ENCODE results near the gene DHRSX.
"Not testable (repeated sequence)": the region's sequence is repeated elsewhere in the genome, so short reads cannot be mapped to it uniquely, and the experiment has no call there.

DHRSX gene

DNA sequence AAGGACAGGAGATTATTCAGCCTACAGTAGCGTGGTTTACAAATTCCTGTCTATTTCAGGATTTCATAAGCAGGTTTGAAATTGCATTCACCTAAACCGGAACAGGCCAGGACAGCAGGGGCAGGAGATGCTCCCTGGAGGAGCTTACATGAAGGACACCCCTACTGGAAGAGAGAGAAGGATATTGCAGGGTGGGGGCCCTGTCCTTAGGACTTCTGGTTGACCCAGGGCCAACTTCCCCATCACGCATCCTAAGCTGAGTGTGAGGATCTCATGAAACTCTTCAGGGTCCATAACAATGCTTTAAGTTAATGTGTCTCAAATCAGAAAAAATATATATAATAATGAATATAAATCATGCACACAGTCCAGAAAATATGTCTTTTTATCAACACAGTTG, 6.4 kb upstream of the DHRSX start:
- POLR2A ChIA-PET: no interaction called here

DNA sequence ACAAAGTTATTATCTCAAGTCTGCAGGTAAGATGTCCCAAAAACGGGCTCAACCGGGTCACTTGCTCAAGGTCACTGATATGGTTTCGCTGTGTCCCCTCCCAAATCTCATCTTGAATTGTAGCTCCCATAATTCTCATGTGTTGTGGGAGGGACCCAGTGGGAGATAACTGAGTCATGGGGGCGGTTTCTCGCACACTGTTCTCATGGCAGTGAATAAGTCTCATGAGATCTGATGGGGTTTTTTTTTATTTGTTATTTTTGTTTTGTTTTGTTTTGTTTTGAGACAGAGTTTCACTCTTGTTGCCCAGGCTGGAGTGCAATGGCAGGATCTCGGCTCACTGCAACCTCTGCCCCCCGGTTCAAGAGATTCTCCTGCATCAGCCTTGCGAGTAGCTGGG, 4.6 kb upstream of the DHRSX start:
- CTCF ChIA-PET; H3K9me3 ChIP-seq (ENCODE audit: control insufficient read depth, insufficient read depth, low read depth, low read length); H3K27ac ChIP-seq (ENCODE audit: extremely low read depth, low read depth, low read length); H3K36me3 ChIP-seq (ENCODE audit: control insufficient read depth in 2 of 2, insufficient read depth in 1 of 2, low read length in 2 of 2); POLR2A ChIA-PET; H3K4me3 ChIP-seq (ENCODE audit: low read depth, low read length); H3K4me1 ChIP-seq (ENCODE audit: control insufficient read depth, insufficient read depth, low read length): not testable (repeated sequence)

More for the DNA sequence above, 6.4 kb upstream of the DHRSX start:
- H3K4me1 ChIP-seq (ENCODE audit: control insufficient read depth, insufficient read depth, low read length): peaks cover 7% of the 10 kb centered on the region
- no peak overlapping the region for H3K4me3 ChIP-seq (ENCODE audit: low read depth, low read length)
- no peak overlapping the region for H3K27ac ChIP-seq (ENCODE audit: extremely low read depth, low read depth, low read length)
- CTCF ChIA-PET: no interaction called here
- TF ChIP-seq KLF9 (tag by site-specific recombination; IDR thresholded peaks at IDR 0.05; ENCODE audit: low read depth) (no peak), ZBTB21 (tag by site-specific recombination; IDR thresholded peaks at IDR 0.05) (no peak), ZNF521 (tag by site-specific recombination; IDR thresholded peaks at IDR 0.05) (no peak), ZNF362 (tag by site-specific recombination; IDR thresholded peaks at IDR 0.05) (no peak), ZFP3 (tag by site-specific recombination; IDR thresholded peaks at IDR 0.05; ENCODE audit: low read depth) (no peak), ZNF366 (tag by site-specific recombination; conservative IDR thresholded peaks at IDR 0.05) (no peak), ZNF391 (tag by site-specific recombination; IDR thresholded peaks at IDR 0.05; ENCODE audit: borderline replicate concordance, low read depth) (no peak), ZNF132 (tag by site-specific recombination; IDR thresholded peaks at IDR 0.05; ENCODE audit: borderline replicate concordance) (no peak)
- H3K9me3 ChIP-seq (ENCODE audit: control insufficient read depth, insufficient read depth, low read depth, low read length): no peaks in the 10 kb centered on the region
- no peaks in the 10 kb centered on the region for H3K36me3 ChIP-seq (ENCODE audit: control insufficient read depth in 2 of 2, insufficient read depth in 1 of 2, low read length in 2 of 2)

GRCh38 chrX:2504706-2505332, 4.0 kb upstream of the DHRSX start:
- TF ChIP-seq, protein P1, sequence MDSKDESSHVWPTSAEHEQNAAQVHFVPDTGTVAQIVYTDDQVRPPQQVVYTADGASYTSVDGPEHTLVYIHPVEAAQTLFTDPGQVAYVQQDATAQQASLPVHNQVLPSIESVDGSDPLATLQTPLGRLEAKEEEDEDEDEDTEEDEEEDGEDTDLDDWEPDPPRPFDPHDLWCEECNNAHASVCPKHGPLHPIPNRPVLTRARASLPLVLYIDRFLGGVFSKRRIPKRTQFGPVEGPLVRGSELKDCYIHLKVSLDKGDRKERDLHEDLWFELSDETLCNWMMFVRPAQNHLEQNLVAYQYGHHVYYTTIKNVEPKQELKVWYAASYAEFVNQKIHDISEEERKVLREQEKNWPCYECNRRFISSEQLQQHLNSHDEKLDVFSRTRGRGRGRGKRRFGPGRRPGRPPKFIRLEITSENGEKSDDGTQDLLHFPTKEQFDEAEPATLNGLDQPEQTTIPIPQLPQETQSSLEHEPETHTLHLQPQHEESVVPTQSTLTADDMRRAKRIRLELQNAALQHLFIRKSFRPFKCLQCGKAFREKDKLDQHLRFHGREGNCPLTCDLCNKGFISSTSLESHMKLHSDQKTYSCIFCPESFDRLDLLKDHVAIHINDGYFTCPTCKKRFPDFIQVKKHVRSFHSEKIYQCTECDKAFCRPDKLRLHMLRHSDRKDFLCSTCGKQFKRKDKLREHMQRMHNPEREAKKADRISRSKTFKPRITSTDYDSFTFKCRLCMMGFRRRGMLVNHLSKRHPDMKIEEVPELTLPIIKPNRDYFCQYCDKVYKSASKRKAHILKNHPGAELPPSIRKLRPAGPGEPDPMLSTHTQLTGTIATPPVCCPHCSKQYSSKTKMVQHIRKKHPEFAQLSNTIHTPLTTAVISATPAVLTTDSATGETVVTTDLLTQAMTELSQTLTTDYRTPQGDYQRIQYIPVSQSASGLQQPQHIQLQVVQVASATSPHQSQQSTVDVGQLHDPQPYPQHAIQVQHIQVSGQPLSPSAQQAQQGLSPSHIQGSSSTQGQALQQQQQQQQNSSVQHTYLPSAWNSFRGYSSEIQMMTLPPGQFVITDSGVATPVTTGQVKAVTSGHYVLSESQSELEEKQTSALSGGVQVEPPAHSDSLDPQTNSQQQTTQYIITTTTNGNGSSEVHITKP (tag by site-specific recombination; IDR thresholded peaks at IDR 0.05): peak; percentile 95
- TF ChIP-seq ZNF350 (tag by site-specific recombination; IDR thresholded peaks at IDR 0.05) (no peak), ZEB2 (tag by site-specific recombination; IDR thresholded peaks at IDR 0.05) (peak; percentile 60; the same call in 1 of the 2 replicates)
- H3K9me3 ChIP-seq (ENCODE audit: control insufficient read depth, insufficient read depth, low read depth, low read length): no peaks in the 10 kb centered on the region
- no peaks in the 10 kb centered on the region for H3K36me3 ChIP-seq (ENCODE audit: control insufficient read depth in 2 of 2, insufficient read depth in 1 of 2, low read length in 2 of 2)
- ChIA-PET CTCF (no interaction called here), POLR2A (no interaction called here)
- no peak overlapping the region for H3K4me3 ChIP-seq (ENCODE audit: low read depth, low read length)
- H3K4me1 ChIP-seq (ENCODE audit: control insufficient read depth, insufficient read depth, low read length): peaks cover 10% of the 10 kb centered on the region
- H3K27ac ChIP-seq (ENCODE audit: extremely low read depth, low read depth, low read length): no peak overlapping the region

- peak; percentile 43; the same call in 1 of the 2 replicates for TF ChIP-seq ZEB2 (tag by site-specific recombination; IDR thresholded peaks at IDR 0.05)
- 0 out of 2 replicates have a peak, but pooled peaks have one; percentile 23 for TF ChIP-seq IKZF3 (tag by site-specific recombination; IDR thresholded peaks at IDR 0.05)
- TF ChIP-seq REPIN1 (tag by site-specific recombination; IDR thresholded peaks at IDR 0.05; ENCODE audit: low read depth): no peak
- no peak for TF ChIP-seq ZNF202 (tag by site-specific recombination; IDR thresholded peaks at IDR 0.05; ENCODE audit: borderline replicate concordance)
- TF ChIP-seq ZNF423 (tag by site-specific recombination; IDR thresholded peaks at IDR 0.05): no peak
- H3K4me3 ChIP-seq (ENCODE audit: low read depth, low read length): no peak overlapping the region
- no peak overlapping the region for H3K27ac ChIP-seq (ENCODE audit: extremely low read depth, low read depth, low read length)
- ChIA-PET POLR2A (no interaction called here), CTCF (no interaction called here)
- H3K4me1 ChIP-seq (ENCODE audit: control insufficient read depth, insufficient read depth, low read length): peaks cover 13% of the 10 kb centered on the region
- H3K9me3 ChIP-seq (ENCODE audit: control insufficient read depth, insufficient read depth, low read depth, low read length): no peaks in the 10 kb centered on the region
- H3K36me3 ChIP-seq (ENCODE audit: control insufficient read depth in 2 of 2, insufficient read depth in 1 of 2, low read length in 2 of 2): no peaks in the 10 kb centered on the region
Measured at GRCh38 chrX:2503591-2504500, 3.1 kb upstream of the DHRSX start.

Data from HEK293 (cell line).